ENCODE data around the gene GTF3C1.
"Not testable (repeated sequence)": the region's sequence is repeated elsewhere in the genome, so short reads cannot be mapped to it uniquely, and the experiment has no call there.

The GTF3C1 gene

GRCh38 chr16:27444015-27444414 lies 105.7 kb downstream of the GTF3C1 start:
- DNase-seq (ENCODE audit: low spot score), result no peak

DNA sequence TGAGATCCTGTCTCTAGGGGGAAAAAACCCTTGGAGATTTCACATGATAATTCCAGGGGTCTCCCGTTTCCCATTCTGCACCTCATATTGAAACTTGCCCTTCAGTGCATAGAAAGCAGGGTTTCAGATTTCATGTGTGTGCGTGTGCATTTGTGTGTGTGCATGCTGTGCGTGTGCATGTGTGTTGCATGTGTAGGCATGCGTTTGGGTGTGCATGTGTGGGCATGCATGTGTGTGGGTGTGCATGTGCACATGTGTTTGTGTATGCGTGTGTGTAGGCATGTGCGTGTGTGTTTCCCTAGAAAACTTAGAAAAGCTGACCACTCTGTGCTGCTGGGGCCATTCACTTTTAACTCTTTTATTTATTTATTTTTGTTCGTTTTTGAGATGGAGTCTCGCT lies 107.7 kb downstream of the GTF3C1 start:
- DNase-seq (ENCODE audit: low spot score), result no peak

DNA sequence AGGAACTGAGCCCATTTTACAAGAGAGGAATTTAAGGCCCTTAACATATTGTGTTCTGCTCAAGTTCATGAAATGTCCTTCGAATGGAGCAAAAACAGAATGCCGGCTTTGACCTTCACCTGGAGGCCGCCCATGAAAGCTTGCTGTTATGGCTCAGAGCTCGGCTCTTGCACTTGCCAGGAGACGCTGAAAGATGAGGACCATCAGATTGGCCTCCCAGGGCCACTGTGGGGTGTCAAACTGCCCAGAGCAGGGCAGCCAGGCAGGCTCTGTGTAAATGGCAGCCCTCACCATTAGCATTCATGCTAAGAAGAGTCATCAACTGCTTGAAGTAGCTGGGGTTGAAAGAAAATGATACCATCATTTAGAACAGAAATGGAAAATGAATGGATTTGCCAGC lies 108.4 kb downstream of the GTF3C1 start:
- DNase-seq (ENCODE audit: low spot score), result no peak

DNA sequence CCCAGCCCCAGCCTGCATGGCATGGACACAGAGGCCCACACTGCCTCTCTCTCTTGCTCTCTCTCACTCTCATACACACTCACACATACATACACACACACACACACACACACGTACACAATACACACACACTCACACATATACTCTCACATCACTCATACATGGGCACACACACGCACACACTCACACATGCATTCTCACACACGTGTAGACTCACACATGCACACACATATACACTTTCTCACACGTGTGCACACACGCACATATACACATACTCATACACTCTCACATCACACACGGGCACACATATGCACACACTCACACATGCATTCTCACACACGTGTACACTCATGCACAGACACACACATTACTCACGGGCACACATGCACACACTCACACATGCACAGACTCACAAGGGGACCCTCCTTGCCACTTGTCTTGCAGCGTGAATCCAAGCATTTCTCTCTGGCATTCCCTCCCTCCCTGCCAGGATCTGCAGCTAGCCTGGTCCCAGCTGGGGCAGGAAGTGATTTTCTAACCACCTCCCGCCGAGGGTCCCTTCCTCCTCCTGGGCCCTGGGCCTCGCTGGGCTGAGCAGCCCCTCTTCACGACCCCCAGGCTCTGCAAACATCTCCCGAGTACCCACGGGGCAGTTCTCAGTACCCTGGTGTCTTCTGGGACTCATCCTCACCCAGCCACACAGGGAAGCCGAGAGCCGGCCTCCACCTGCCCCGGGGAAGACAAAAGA lies 110.3 kb downstream of the GTF3C1 start:
- no peak for DNase-seq (ENCODE audit: low spot score)

GRCh38 chr16:27437946-27438345 lies 111.8 kb downstream of the GTF3C1 start:
- DNase-seq (ENCODE audit: low spot score), result no peak

GRCh38 chr16:27436921-27437650 lies 112.6 kb downstream of the GTF3C1 start:
- no peak for DNase-seq (ENCODE audit: low spot score)

DNA sequence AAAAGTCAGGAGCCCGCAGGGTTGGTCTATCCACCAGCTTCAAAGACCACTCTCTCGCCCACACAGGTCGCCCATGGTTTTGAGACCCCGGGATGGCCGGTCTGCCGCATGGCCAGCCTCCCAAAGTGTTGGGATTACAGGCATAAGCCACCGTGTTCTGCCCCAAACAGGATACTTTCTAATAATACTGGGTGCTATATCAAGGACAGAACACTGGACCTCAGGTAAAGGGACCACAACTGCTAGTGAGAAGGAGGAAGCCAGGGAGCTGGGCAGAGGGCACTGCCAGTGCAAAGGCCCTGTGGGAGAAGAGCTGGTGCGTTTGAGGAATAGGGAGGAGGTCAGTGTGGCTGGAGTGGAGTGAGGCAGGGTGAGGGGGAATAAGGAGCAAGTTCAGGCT lies 113.6 kb downstream of the GTF3C1 start:
- no peak for DNase-seq (ENCODE audit: low spot score)

GRCh38 chr16:27435146-27435545 lies 114.6 kb downstream of the GTF3C1 start:
- not testable (repeated sequence) for DNase-seq (ENCODE audit: low spot score)

GRCh38 chr16:27434141-27435051 lies 115.3 kb downstream of the GTF3C1 start:
- DNase-seq (ENCODE audit: low spot score), result no peak

- DNase-seq (ENCODE audit: low spot score), result no peak
Observed at GRCh38 chr16:27433636-27434035, 116.1 kb downstream of the GTF3C1 start.

DNA sequence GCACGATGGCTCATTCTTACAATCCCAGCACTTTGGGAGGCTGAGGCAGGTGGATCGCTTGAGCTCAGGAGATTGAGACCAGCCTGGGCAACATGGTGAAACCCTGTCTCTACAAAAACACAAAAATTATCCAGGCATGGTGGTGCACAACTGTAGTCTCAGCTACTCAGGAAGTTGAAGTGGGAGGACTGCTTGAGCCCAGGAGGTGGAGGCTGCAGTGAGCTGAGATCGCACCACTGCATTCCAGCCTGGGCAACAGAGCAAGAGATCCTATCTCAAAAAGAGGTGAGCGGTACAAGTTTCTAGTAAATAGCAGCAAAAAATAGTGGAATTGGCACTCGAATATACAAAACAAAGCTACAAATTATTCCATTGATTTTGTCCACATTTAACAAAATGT lies 116.5 kb downstream of the GTF3C1 start:
- not testable (repeated sequence) for DNase-seq (ENCODE audit: low spot score)

- peak; percentile 6 for DNase-seq (ENCODE audit: low spot score)
Observed at GRCh38 chr16:27432558-27432957, 117.2 kb downstream of the GTF3C1 start.

- no peak for DNase-seq (ENCODE audit: low spot score)
Observed at GRCh38 chr16:27431773-27432532, 117.8 kb downstream of the GTF3C1 start.

DNA sequence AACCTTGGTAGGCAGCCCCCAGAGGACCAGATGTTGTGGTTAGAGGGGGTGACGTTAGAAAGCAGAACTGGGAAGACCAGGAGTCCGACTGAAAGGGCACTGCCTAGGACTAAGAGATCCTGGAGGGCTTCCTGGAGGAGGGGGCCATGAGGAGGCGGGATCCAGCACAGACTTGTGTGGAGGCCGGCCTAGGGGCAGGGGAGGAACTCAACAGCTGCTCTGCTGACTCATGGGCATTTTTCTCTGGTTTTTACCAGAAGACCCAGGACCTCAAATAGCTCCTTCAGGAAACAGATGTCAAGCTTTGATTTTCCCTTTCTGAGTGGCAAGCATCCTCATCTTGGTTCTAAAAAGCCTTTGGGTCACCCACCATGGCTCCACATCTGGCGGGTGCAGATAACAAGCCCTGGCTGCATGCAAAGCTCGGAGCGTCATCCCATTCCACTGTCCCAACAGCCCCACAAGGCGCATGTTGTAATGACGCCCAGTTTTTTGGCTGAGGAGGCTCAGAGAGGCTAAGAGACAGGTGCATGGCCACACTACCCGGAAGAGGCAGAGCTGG lies 118.7 kb downstream of the GTF3C1 start:
- no peak for DNase-seq (ENCODE audit: low spot score)

GRCh38 chr16:27430512-27430911 lies 119.2 kb downstream of the GTF3C1 start:
- no peak for DNase-seq (ENCODE audit: low spot score)

DNA sequence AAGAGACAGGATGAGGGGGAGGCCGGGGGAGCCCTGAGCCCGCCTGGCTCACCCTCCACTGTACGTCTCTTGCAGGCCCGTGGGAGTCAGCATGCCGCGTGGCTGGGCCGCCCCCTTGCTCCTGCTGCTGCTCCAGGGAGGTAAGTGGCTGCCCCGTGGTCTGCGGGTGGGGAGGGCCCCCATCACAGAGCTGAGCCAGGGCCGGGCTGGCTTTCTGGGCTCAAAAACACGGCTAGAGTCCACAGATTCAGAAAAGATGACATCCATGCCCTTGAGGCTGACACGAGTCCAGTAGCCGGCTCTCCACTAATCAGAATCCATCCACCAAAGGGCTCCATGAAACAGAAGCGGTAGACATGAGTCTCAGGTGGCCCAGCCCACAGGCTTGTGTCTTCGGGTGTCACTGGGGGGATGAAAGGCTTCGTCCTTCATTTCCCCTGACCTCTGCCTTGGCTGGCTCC lies 119.7 kb downstream of the GTF3C1 start:
- DNase-seq (ENCODE audit: low spot score), result no peak

- no peak for DNase-seq (ENCODE audit: low spot score)
Observed at GRCh38 chr16:27429330-27429871, 120.3 kb downstream of the GTF3C1 start.

DNA sequence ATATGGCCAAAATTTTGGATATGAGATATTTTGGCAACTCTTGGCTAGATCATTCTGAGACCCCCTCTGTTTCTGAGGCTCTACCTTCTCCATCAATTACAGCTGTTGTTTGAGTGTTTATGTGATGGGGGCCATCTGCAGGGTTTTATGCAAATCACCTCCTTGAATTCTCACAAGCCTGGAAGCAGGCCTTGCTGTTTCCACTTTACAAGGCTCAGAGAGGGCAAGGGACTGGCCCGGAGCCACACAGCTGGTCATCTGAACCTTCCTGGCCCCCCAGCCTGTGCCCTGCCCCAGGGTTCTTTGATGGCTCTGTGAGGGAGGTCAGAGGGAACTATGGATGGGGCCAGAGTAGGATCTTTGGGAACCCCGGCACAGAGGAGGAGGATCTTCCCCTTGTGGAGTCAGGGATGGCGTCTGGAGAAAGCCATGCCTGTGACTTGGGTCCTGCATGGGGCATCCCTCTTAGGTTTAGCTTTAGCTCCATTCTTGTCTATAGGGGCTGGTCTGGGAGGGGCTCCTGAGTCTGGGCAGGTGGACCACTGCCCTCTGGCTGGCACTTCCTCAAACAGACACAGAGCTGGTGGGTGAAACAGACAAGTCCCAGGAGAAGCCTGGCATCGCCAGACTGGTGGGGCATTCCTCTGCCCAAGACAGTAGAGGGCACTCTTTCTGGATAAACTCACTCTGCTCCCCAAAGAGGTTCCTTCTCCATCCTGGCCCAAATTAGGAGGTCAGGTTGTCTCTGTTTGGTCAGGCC lies 121.5 kb downstream of the GTF3C1 start:
- no peak for DNase-seq (ENCODE audit: low spot score)

GRCh38 chr16:27427538-27427937 lies 122.2 kb downstream of the GTF3C1 start:
- no peak for DNase-seq (ENCODE audit: low spot score)

Measured in SW480 (cell line).